T-helper 22 cell (primary cell): ENCODE measurements around the gene STK11.

Experiments
- DNase-seq: peaks from one replicate; pipeline ENCODE4 v3.0.0-alpha.2; 2020; ENCODE audit warnings: low read depth

The STK11 gene

GRCh38 chr19:1226522-1227303 is 21.1 kb downstream of the STK11 start:
- no peak for DNase-seq

- DNase-seq, result no peak
Measured at GRCh38 chr19:1227304-1228054, 21.9 kb downstream of the STK11 start.

GRCh38 chr19:1228161-1228957 is 22.8 kb downstream of the STK11 start:
- DNase-seq, result no peak

GRCh38 chr19:1229056-1229923 is 23.7 kb downstream of the STK11 start:
- DNase-seq, result no peak

GRCh38 chr19:1229924-1230782 is 24.6 kb downstream of the STK11 start:
- DNase-seq, result no peak

- DNase-seq, result no peak
Measured at GRCh38 chr19:1230783-1231489, 25.4 kb downstream of the STK11 start.

- no peak for DNase-seq
Measured at GRCh38 chr19:1231729-1232637, 26.4 kb downstream of the STK11 start.

- no peak for DNase-seq
Measured at GRCh38 chr19:1232652-1233072, 27.1 kb downstream of the STK11 start.

GRCh38 chr19:1233115-1233667 is 27.6 kb downstream of the STK11 start:
- no peak for DNase-seq

GRCh38 chr19:1234051-1234954 is 28.7 kb downstream of the STK11 start:
- no peak for DNase-seq

- no peak for DNase-seq
Measured at GRCh38 chr19:1234955-1235380, 29.4 kb downstream of the STK11 start.

GRCh38 chr19:1235625-1236538 is 30.3 kb downstream of the STK11 start:
- DNase-seq, result no peak

GRCh38 chr19:1236576-1236975 is 31.0 kb downstream of the STK11 start:
- no peak for DNase-seq

- no peak for DNase-seq
Measured at GRCh38 chr19:1237027-1237659, 31.6 kb downstream of the STK11 start.

- DNase-seq, result no peak
Measured at GRCh38 chr19:1237754-1238368, 32.3 kb downstream of the STK11 start, which contains the start of gene CBARP. CBARP (minus strand) TSS chr19:1238005; CDS start chr19:1236100, 1,905 bp downstream.
